ENCODE measurements around the gene IDH3B.

IDH3B gene

GRCh38 chr20:2652724-2653555, 11.1 kb downstream of the IDH3B start:
- Histone ChIP-seq H3K4me1 (ENCODE audit: control insufficient read depth in 5 of 5, insufficient read depth in 5 of 5, low read length in 5 of 5) (peaks cover 2 to 33% (median 28%) of the 10 kb centered on the region in 5 donors), H3K9ac (ENCODE audit: low read length in 5 of 5) (peak overlapping the region; percentile 76 to 97 (median 85)), H3K27me3 (ENCODE audit: control insufficient read depth in 5 of 5, insufficient read depth in 4 of 5, low read length in 5 of 5) (no peaks in the 10 kb centered on the region), H3K9me3 (ENCODE audit: control insufficient read depth in 5 of 5, low read length in 5 of 5) (no peaks in the 10 kb centered on the region), H3K27ac (ENCODE audit: low read depth, low read length) (peak overlapping the region; percentile 90), H3K36me3 (ENCODE audit: control insufficient read depth in 5 of 5, insufficient read depth in 5 of 5, low read length in 5 of 5) (peaks cover 0 to 42% (median 39%) of the 10 kb centered on the region in 5 donors), H3K4me3 (ENCODE audit: low read depth in 1 of 5, low read length in 5 of 5) (peak overlapping the region; percentile 91 to 96 (median 94))

GRCh38 chr20:2651772-2652723, 12.0 kb downstream of the IDH3B start, which contains the start of gene NOP56:
Gene NOP56 (plus strand): TSS chr20:2652632. CDS start chr20:2652661, 29 bp downstream.
- Histone ChIP-seq H3K27me3 (ENCODE audit: control insufficient read depth in 5 of 5, insufficient read depth in 4 of 5, low read length in 5 of 5) (no peaks in the 10 kb centered on the region), H3K9ac (ENCODE audit: low read length in 5 of 5) (peak within 1 kb of the TSS; percentile 84 to 97 (median 87)), H3K4me1 (ENCODE audit: control insufficient read depth in 5 of 5, insufficient read depth in 5 of 5, low read length in 5 of 5) (peaks cover 2 to 33% (median 28%) of the 10 kb centered on the region in 5 donors), H3K27ac (ENCODE audit: low read depth, low read length) (peak within 1 kb of the TSS; percentile 90), H3K36me3 (ENCODE audit: control insufficient read depth in 5 of 5, insufficient read depth in 5 of 5, low read length in 5 of 5) (peaks cover 0 to 33% (median 31%) of the 10 kb centered on the region in 5 donors), H3K9me3 (ENCODE audit: control insufficient read depth in 5 of 5, low read length in 5 of 5) (no peaks in the 10 kb centered on the region), H3K4me3 (ENCODE audit: low read depth in 1 of 5, low read length in 5 of 5) (peak within 1 kb of the TSS; percentile 91 to 96 (median 94))

GRCh38 chr20:2643708-2644107, 20.3 kb downstream of the IDH3B start:
- no peak overlapping the region for H3K9ac ChIP-seq (ENCODE audit: low read length in 5 of 5)
- no peak overlapping the region for H3K27ac ChIP-seq (ENCODE audit: low read depth, low read length)
- H3K9me3 ChIP-seq (ENCODE audit: control insufficient read depth in 5 of 5, low read length in 5 of 5): peaks cover 0 to 2% (median 0%) of the 10 kb centered on the region in 5 donors
- peaks cover 0 to 7% (median 0%) of the 10 kb centered on the region in 5 donors for H3K36me3 ChIP-seq (ENCODE audit: control insufficient read depth in 5 of 5, insufficient read depth in 5 of 5, low read length in 5 of 5)
- no peak overlapping the region for H3K4me3 ChIP-seq (ENCODE audit: low read depth in 1 of 5, low read length in 5 of 5)
- no peaks in the 10 kb centered on the region for H3K27me3 ChIP-seq (ENCODE audit: control insufficient read depth in 5 of 5, insufficient read depth in 4 of 5, low read length in 5 of 5)
- H3K4me1 ChIP-seq (ENCODE audit: control insufficient read depth in 5 of 5, insufficient read depth in 5 of 5, low read length in 5 of 5): no peaks in the 10 kb centered on the region

GRCh38 chr20:2640899-2641298, 23.1 kb downstream of the IDH3B start:
- no peak overlapping the region for H3K27ac ChIP-seq (ENCODE audit: low read depth, low read length)
- H3K4me1 ChIP-seq (ENCODE audit: control insufficient read depth in 5 of 5, insufficient read depth in 5 of 5, low read length in 5 of 5): no peaks in the 10 kb centered on the region
- no peak overlapping the region for H3K4me3 ChIP-seq (ENCODE audit: low read depth in 1 of 5, low read length in 5 of 5)
- H3K9me3 ChIP-seq (ENCODE audit: control insufficient read depth in 5 of 5, low read length in 5 of 5): peaks cover 0 to 2% (median 0%) of the 10 kb centered on the region in 5 donors
- H3K36me3 ChIP-seq (ENCODE audit: control insufficient read depth in 5 of 5, insufficient read depth in 5 of 5, low read length in 5 of 5): peaks cover 0 to 7% (median 0%) of the 10 kb centered on the region in 5 donors
- no peaks in the 10 kb centered on the region for H3K27me3 ChIP-seq (ENCODE audit: control insufficient read depth in 5 of 5, insufficient read depth in 4 of 5, low read length in 5 of 5)
- no peak overlapping the region for H3K9ac ChIP-seq (ENCODE audit: low read length in 5 of 5)

- peaks cover 0 to 7% (median 0%) of the 10 kb centered on the region in 5 donors for H3K36me3 ChIP-seq (ENCODE audit: control insufficient read depth in 5 of 5, insufficient read depth in 5 of 5, low read length in 5 of 5)
- no peaks in the 10 kb centered on the region for H3K27me3 ChIP-seq (ENCODE audit: control insufficient read depth in 5 of 5, insufficient read depth in 4 of 5, low read length in 5 of 5)
- no peak overlapping the region for H3K4me3 ChIP-seq (ENCODE audit: low read depth in 1 of 5, low read length in 5 of 5)
- H3K27ac ChIP-seq (ENCODE audit: low read depth, low read length): no peak overlapping the region
- peaks cover 0 to 2% (median 0%) of the 10 kb centered on the region in 5 donors for H3K9me3 ChIP-seq (ENCODE audit: control insufficient read depth in 5 of 5, low read length in 5 of 5)
- no peak overlapping the region for H3K9ac ChIP-seq (ENCODE audit: low read length in 5 of 5)
- H3K4me1 ChIP-seq (ENCODE audit: control insufficient read depth in 5 of 5, insufficient read depth in 5 of 5, low read length in 5 of 5): no peaks in the 10 kb centered on the region
Observed at GRCh38 chr20:2640260-2640659, 23.8 kb downstream of the IDH3B start.

GRCh38 chr20:2637246-2637645, 26.8 kb downstream of the IDH3B start:
- H3K4me1 ChIP-seq (ENCODE audit: control insufficient read depth in 5 of 5, insufficient read depth in 5 of 5, low read length in 5 of 5): peaks cover 0 to 11% (median 0%) of the 10 kb centered on the region in 5 donors
- H3K9ac ChIP-seq (ENCODE audit: low read length in 5 of 5): peak overlapping the region in 1 of 5 donors; percentile 45
- H3K27ac ChIP-seq (ENCODE audit: low read depth, low read length): no peak overlapping the region
- H3K9me3 ChIP-seq (ENCODE audit: control insufficient read depth in 5 of 5, low read length in 5 of 5): no peaks in the 10 kb centered on the region
- peaks cover 0 to 12% (median 0%) of the 10 kb centered on the region in 5 donors for H3K27me3 ChIP-seq (ENCODE audit: control insufficient read depth in 5 of 5, insufficient read depth in 4 of 5, low read length in 5 of 5)
- H3K4me3 ChIP-seq (ENCODE audit: low read depth in 1 of 5, low read length in 5 of 5): no peak overlapping the region
- peaks cover 0 to 5% (median 0%) of the 10 kb centered on the region in 5 donors for H3K36me3 ChIP-seq (ENCODE audit: control insufficient read depth in 5 of 5, insufficient read depth in 5 of 5, low read length in 5 of 5)

- peaks cover 0 to 11% (median 0%) of the 10 kb centered on the region in 5 donors for H3K4me1 ChIP-seq (ENCODE audit: control insufficient read depth in 5 of 5, insufficient read depth in 5 of 5, low read length in 5 of 5)
- H3K27ac ChIP-seq (ENCODE audit: low read depth, low read length): no peak overlapping the region
- no peaks in the 10 kb centered on the region for H3K36me3 ChIP-seq (ENCODE audit: control insufficient read depth in 5 of 5, insufficient read depth in 5 of 5, low read length in 5 of 5)
- no peak overlapping the region for H3K4me3 ChIP-seq (ENCODE audit: low read depth in 1 of 5, low read length in 5 of 5)
- peaks cover 0 to 12% (median 0%) of the 10 kb centered on the region in 5 donors for H3K27me3 ChIP-seq (ENCODE audit: control insufficient read depth in 5 of 5, insufficient read depth in 4 of 5, low read length in 5 of 5)
- peaks cover 0 to 3% (median 0%) of the 10 kb centered on the region in 5 donors for H3K9me3 ChIP-seq (ENCODE audit: control insufficient read depth in 5 of 5, low read length in 5 of 5)
- H3K9ac ChIP-seq (ENCODE audit: low read length in 5 of 5): no peak overlapping the region
Observed at GRCh38 chr20:2633381-2633780, 30.6 kb downstream of the IDH3B start.

GRCh38 chr20:2631228-2631627, 32.8 kb downstream of the IDH3B start:
- Histone ChIP-seq H3K9ac (ENCODE audit: low read length in 5 of 5) (no peak overlapping the region), H3K9me3 (ENCODE audit: control insufficient read depth in 5 of 5, low read length in 5 of 5) (peaks cover 3 to 7% (median 5%) of the 10 kb centered on the region in 5 donors), H3K4me3 (ENCODE audit: low read depth in 1 of 5, low read length in 5 of 5) (no peak overlapping the region), H3K27me3 (ENCODE audit: control insufficient read depth in 5 of 5, insufficient read depth in 4 of 5, low read length in 5 of 5) (peaks cover 0 to 12% (median 0%) of the 10 kb centered on the region in 5 donors), H3K4me1 (ENCODE audit: control insufficient read depth in 5 of 5, insufficient read depth in 5 of 5, low read length in 5 of 5) (peaks cover 0 to 22% (median 6%) of the 10 kb centered on the region in 5 donors), H3K27ac (ENCODE audit: low read depth, low read length) (no peak overlapping the region), H3K36me3 (ENCODE audit: control insufficient read depth in 5 of 5, insufficient read depth in 5 of 5, low read length in 5 of 5) (no peaks in the 10 kb centered on the region)

- Histone ChIP-seq H3K27ac (ENCODE audit: low read depth, low read length) (peak overlapping the region; percentile 70), H3K36me3 (ENCODE audit: control insufficient read depth in 5 of 5, insufficient read depth in 5 of 5, low read length in 5 of 5) (no peaks in the 10 kb centered on the region), H3K9me3 (ENCODE audit: control insufficient read depth in 5 of 5, low read length in 5 of 5) (peaks cover 5 to 11% (median 7%) of the 10 kb centered on the region in 5 donors), H3K4me3 (ENCODE audit: low read depth in 1 of 5, low read length in 5 of 5) (no peak overlapping the region), H3K9ac (ENCODE audit: low read length in 5 of 5) (peak overlapping the region in 3 of 5 donors; percentile 4 to 25 (median 6)), H3K4me1 (ENCODE audit: control insufficient read depth in 5 of 5, insufficient read depth in 5 of 5, low read length in 5 of 5) (peaks cover 5 to 32% (median 26%) of the 10 kb centered on the region in 5 donors), H3K27me3 (ENCODE audit: control insufficient read depth in 5 of 5, insufficient read depth in 4 of 5, low read length in 5 of 5) (no peaks in the 10 kb centered on the region)
Observed at GRCh38 chr20:2626853-2627541, 37.0 kb downstream of the IDH3B start.

Measured in subcutaneous abdominal adipose tissue (tissue), 5 donors.